ENCODE measurements around the gene ANXA10.

Gene ANXA10

GRCh38 chr4:168150420-168151050 is 58.2 kb downstream of the ANXA10 start:
- FAIRE-seq (no peak), DNase-seq (ENCODE audit: insufficient read length, low spot score) (no peak)
- TF ChIP-seq SPI1 (IDR thresholded peaks at IDR 0.05; ENCODE audit: low read depth, low read length): no peak

GRCh38 chr4:168151327-168151726 is 59.0 kb downstream of the ANXA10 start:
- no peak for TF ChIP-seq PAX5 (IDR thresholded peaks at IDR 0.05; ENCODE audit: insufficient read depth, low read length, severe bottlenecking)
- TF ChIP-seq POU2F2 (IDR thresholded peaks at IDR 0.05; ENCODE audit: low read depth, low read length): no peak
- TF ChIP-seq POLR2A (IDR thresholded peaks at IDR 0.05; ENCODE audit: low read depth, low read length): no peak
- no peak for TF ChIP-seq TAF1 (IDR thresholded peaks at IDR 0.05; ENCODE audit: low read depth, low read length)
- no peak for TF ChIP-seq POLR2AphosphoS5 (IDR thresholded peaks at IDR 0.05; ENCODE audit: low read depth, low read length)
- TF ChIP-seq SPI1 (IDR thresholded peaks at IDR 0.05; ENCODE audit: low read depth, low read length): no peak
- DNase-seq (ENCODE audit: insufficient read length, low spot score) (no peak), FAIRE-seq (no peak)

GRCh38 chr4:168152837-168153500 is 60.6 kb downstream of the ANXA10 start:
- no peak for DNase-seq (ENCODE audit: insufficient read length, low spot score)
- no peak for FAIRE-seq
- TF ChIP-seq PAX5 (IDR thresholded peaks at IDR 0.05; ENCODE audit: insufficient read depth, low read length, severe bottlenecking) (no peak), POLR2A (IDR thresholded peaks at IDR 0.05; ENCODE audit: low read depth, low read length) (no peak), SPI1 (IDR thresholded peaks at IDR 0.05; ENCODE audit: low read depth, low read length) (no peak), POLR2AphosphoS5 (IDR thresholded peaks at IDR 0.05; ENCODE audit: low read depth, low read length) (no peak), TAF1 (IDR thresholded peaks at IDR 0.05; ENCODE audit: low read depth, low read length) (no peak), POU2F2 (IDR thresholded peaks at IDR 0.05; ENCODE audit: low read depth, low read length) (no peak)

- FAIRE-seq (peak; percentile 5), DNase-seq (ENCODE audit: insufficient read length, low spot score) (no peak)
- no peak for TF ChIP-seq POLR2AphosphoS5 (IDR thresholded peaks at IDR 0.05; ENCODE audit: low read depth, low read length)
- TF ChIP-seq PAX5 (IDR thresholded peaks at IDR 0.05; ENCODE audit: insufficient read depth, low read length, severe bottlenecking): no peak
- no peak for TF ChIP-seq TAF1 (IDR thresholded peaks at IDR 0.05; ENCODE audit: low read depth, low read length)
- TF ChIP-seq POU2F2 (IDR thresholded peaks at IDR 0.05; ENCODE audit: low read depth, low read length): no peak
- TF ChIP-seq POLR2A (IDR thresholded peaks at IDR 0.05; ENCODE audit: low read depth, low read length): no peak
- TF ChIP-seq SPI1 (IDR thresholded peaks at IDR 0.05; ENCODE audit: low read depth, low read length): no peak
Observed at GRCh38 chr4:168153596-168154440, 61.5 kb downstream of the ANXA10 start.

GRCh38 chr4:168154546-168155277 is 62.4 kb downstream of the ANXA10 start:
- DNase-seq (ENCODE audit: insufficient read length, low spot score) (no peak), FAIRE-seq (no peak)
- TF ChIP-seq TAF1 (IDR thresholded peaks at IDR 0.05; ENCODE audit: low read depth, low read length) (no peak), POU2F2 (IDR thresholded peaks at IDR 0.05; ENCODE audit: low read depth, low read length) (no peak), POLR2AphosphoS5 (IDR thresholded peaks at IDR 0.05; ENCODE audit: low read depth, low read length) (no peak), SPI1 (IDR thresholded peaks at IDR 0.05; ENCODE audit: low read depth, low read length) (no peak), POLR2A (IDR thresholded peaks at IDR 0.05; ENCODE audit: low read depth, low read length) (no peak), PAX5 (IDR thresholded peaks at IDR 0.05; ENCODE audit: insufficient read depth, low read length, severe bottlenecking) (no peak)

- no peak for FAIRE-seq
- DNase-seq (ENCODE audit: insufficient read length, low spot score): no peak
- TF ChIP-seq PAX5 (IDR thresholded peaks at IDR 0.05; ENCODE audit: insufficient read depth, low read length, severe bottlenecking) (no peak), TAF1 (IDR thresholded peaks at IDR 0.05; ENCODE audit: low read depth, low read length) (no peak), POLR2A (IDR thresholded peaks at IDR 0.05; ENCODE audit: low read depth, low read length) (no peak), SPI1 (IDR thresholded peaks at IDR 0.05; ENCODE audit: low read depth, low read length) (no peak), POLR2AphosphoS5 (IDR thresholded peaks at IDR 0.05; ENCODE audit: low read depth, low read length) (no peak), POU2F2 (IDR thresholded peaks at IDR 0.05; ENCODE audit: low read depth, low read length) (no peak)
Observed at GRCh38 chr4:168162604-168163003, 70.3 kb downstream of the ANXA10 start.

GRCh38 chr4:168163106-168163505 is 70.8 kb downstream of the ANXA10 start:
- no peak for DNase-seq (ENCODE audit: insufficient read length, low spot score)
- TF ChIP-seq POLR2AphosphoS5 (IDR thresholded peaks at IDR 0.05; ENCODE audit: low read depth, low read length) (no peak), TAF1 (IDR thresholded peaks at IDR 0.05; ENCODE audit: low read depth, low read length) (no peak), POU2F2 (IDR thresholded peaks at IDR 0.05; ENCODE audit: low read depth, low read length) (no peak), POLR2A (IDR thresholded peaks at IDR 0.05; ENCODE audit: low read depth, low read length) (no peak), SPI1 (IDR thresholded peaks at IDR 0.05; ENCODE audit: low read depth, low read length) (no peak), PAX5 (IDR thresholded peaks at IDR 0.05; ENCODE audit: insufficient read depth, low read length, severe bottlenecking) (no peak)
- no peak for FAIRE-seq

- TF ChIP-seq TAF1 (IDR thresholded peaks at IDR 0.05; ENCODE audit: low read depth, low read length) (no peak), POLR2AphosphoS5 (IDR thresholded peaks at IDR 0.05; ENCODE audit: low read depth, low read length) (no peak), POU2F2 (IDR thresholded peaks at IDR 0.05; ENCODE audit: low read depth, low read length) (no peak), SPI1 (IDR thresholded peaks at IDR 0.05; ENCODE audit: low read depth, low read length) (no peak), PAX5 (IDR thresholded peaks at IDR 0.05; ENCODE audit: insufficient read depth, low read length, severe bottlenecking) (no peak), POLR2A (IDR thresholded peaks at IDR 0.05; ENCODE audit: low read depth, low read length) (no peak)
- FAIRE-seq: no peak
Observed at GRCh38 chr4:168164045-168164444, 71.7 kb downstream of the ANXA10 start.

More at GRCh38 chr4:168164045-168164444, 71.7 kb downstream of the ANXA10 start:
- DNase-seq (ENCODE audit: insufficient read length, low spot score): no peak
